ENCODE results near the gene FASTKD2.

The FASTKD2 gene

GRCh38 chr2:206774871-206775270, 9.5 kb downstream of the FASTKD2 start:
- no peak overlapping the region for H3K27ac Mint-ChIP-seq

GRCh38 chr2:206776432-206776831, 11.0 kb downstream of the FASTKD2 start:
- Mint-ChIP-seq H3K36me3 (peaks cover 88% of the 10 kb centered on the region), H3K27ac (no peak overlapping the region), H3K9me3 (peaks cover 15% of the 10 kb centered on the region), H3K27me3 (no peaks in the 10 kb centered on the region), H3K4me3 (no peak overlapping the region), H3K4me1 (peaks cover 45% of the 10 kb centered on the region)
- ATAC-seq, result no peak

More at GRCh38 chr2:206774871-206775270, 9.5 kb downstream of the FASTKD2 start:
- peaks cover 11% of the 10 kb centered on the region for H3K9me3 Mint-ChIP-seq
- peaks cover 75% of the 10 kb centered on the region for H3K36me3 Mint-ChIP-seq
- no peak overlapping the region for H3K4me3 Mint-ChIP-seq
- no peaks in the 10 kb centered on the region for H3K27me3 Mint-ChIP-seq
- H3K4me1 Mint-ChIP-seq, result peaks cover 45% of the 10 kb centered on the region
- no peak for ATAC-seq

- ATAC-seq, result no peak
- H3K4me1 Mint-ChIP-seq, result peaks cover 42% of the 10 kb centered on the region
- H3K27ac Mint-ChIP-seq, result no peak overlapping the region
- H3K9me3 Mint-ChIP-seq, result peaks cover 15% of the 10 kb centered on the region
- H3K27me3 Mint-ChIP-seq, result no peaks in the 10 kb centered on the region
- peaks cover 92% of the 10 kb centered on the region for H3K36me3 Mint-ChIP-seq
- H3K4me3 Mint-ChIP-seq, result no peak overlapping the region
Measured at GRCh38 chr2:206780671-206781070, 15.3 kb downstream of the FASTKD2 start.

GRCh38 chr2:206783718-206784117, 18.3 kb downstream of the FASTKD2 start:
- H3K27ac Mint-ChIP-seq, result no peak overlapping the region
- H3K36me3 Mint-ChIP-seq, result peaks cover 83% of the 10 kb centered on the region
- no peaks in the 10 kb centered on the region for H3K27me3 Mint-ChIP-seq
- H3K4me3 Mint-ChIP-seq, result no peak overlapping the region
- H3K9me3 Mint-ChIP-seq, result peaks cover 13% of the 10 kb centered on the region
- ATAC-seq, result no peak
- peaks cover 25% of the 10 kb centered on the region for H3K4me1 Mint-ChIP-seq

- H3K36me3 Mint-ChIP-seq, result peaks cover 79% of the 10 kb centered on the region
- peak overlapping the region; percentile 8 for H3K27ac Mint-ChIP-seq
- ATAC-seq, result no peak
Measured at GRCh38 chr2:206784559-206785353, 19.4 kb downstream of the FASTKD2 start.

GRCh38 chr2:206790311-206790935, 25.0 kb downstream of the FASTKD2 start:
- no peaks in the 10 kb centered on the region for H3K9me3 Mint-ChIP-seq
- no peaks in the 10 kb centered on the region for H3K4me1 Mint-ChIP-seq
- ATAC-seq, result no peak
- H3K27ac Mint-ChIP-seq, result no peak overlapping the region
- peaks cover 57% of the 10 kb centered on the region for H3K36me3 Mint-ChIP-seq
- no peak overlapping the region for H3K4me3 Mint-ChIP-seq
- H3K27me3 Mint-ChIP-seq, result no peaks in the 10 kb centered on the region

More at GRCh38 chr2:206784559-206785353, 19.4 kb downstream of the FASTKD2 start:
- Mint-ChIP-seq H3K4me1 (peaks cover 17% of the 10 kb centered on the region), H3K27me3 (no peaks in the 10 kb centered on the region), H3K9me3 (peaks cover 5% of the 10 kb centered on the region), H3K4me3 (no peak overlapping the region)

- no peak overlapping the region for H3K4me3 Mint-ChIP-seq
- peaks cover under 1% of the 10 kb centered on the region for H3K4me1 Mint-ChIP-seq
- H3K27ac Mint-ChIP-seq, result no peak overlapping the region
- H3K36me3 Mint-ChIP-seq, result peaks cover 45% of the 10 kb centered on the region
- ATAC-seq, result no peak
- no peaks in the 10 kb centered on the region for H3K27me3 Mint-ChIP-seq
- H3K9me3 Mint-ChIP-seq, result no peaks in the 10 kb centered on the region
Measured at GRCh38 chr2:206792645-206793044, 27.2 kb downstream of the FASTKD2 start.

- no peak overlapping the region for H3K4me3 Mint-ChIP-seq
- no peak for ATAC-seq
- no peaks in the 10 kb centered on the region for H3K9me3 Mint-ChIP-seq
- H3K4me1 Mint-ChIP-seq, result peaks cover 16% of the 10 kb centered on the region
- H3K27me3 Mint-ChIP-seq, result no peaks in the 10 kb centered on the region
- no peak overlapping the region for H3K27ac Mint-ChIP-seq
- peaks cover 15% of the 10 kb centered on the region for H3K36me3 Mint-ChIP-seq
Measured at GRCh38 chr2:206797376-206797775, 32.0 kb downstream of the FASTKD2 start.

- H3K27me3 Mint-ChIP-seq, result no peaks in the 10 kb centered on the region
Measured at GRCh38 chr2:206798000-206798399, 32.6 kb downstream of the FASTKD2 start.

GRCh38 chr2:206799083-206799482, 33.7 kb downstream of the FASTKD2 start:
- H3K27me3 Mint-ChIP-seq, result no peaks in the 10 kb centered on the region
- peaks cover 12% of the 10 kb centered on the region for H3K36me3 Mint-ChIP-seq
- no peaks in the 10 kb centered on the region for H3K9me3 Mint-ChIP-seq
- no peak for ATAC-seq
- H3K4me1 Mint-ChIP-seq, result peaks cover 16% of the 10 kb centered on the region
- no peak overlapping the region for H3K27ac Mint-ChIP-seq
- no peak overlapping the region for H3K4me3 Mint-ChIP-seq

More at GRCh38 chr2:206798000-206798399, 32.6 kb downstream of the FASTKD2 start:
- ATAC-seq, result peak; percentile 67
- H3K4me3 Mint-ChIP-seq, result no peak overlapping the region
- H3K9me3 Mint-ChIP-seq, result no peaks in the 10 kb centered on the region
- H3K4me1 Mint-ChIP-seq, result peaks cover 16% of the 10 kb centered on the region
- H3K27ac Mint-ChIP-seq, result peak overlapping the region; percentile 9
- peaks cover 12% of the 10 kb centered on the region for H3K36me3 Mint-ChIP-seq

- no peaks in the 10 kb centered on the region for H3K9me3 Mint-ChIP-seq
- H3K4me1 Mint-ChIP-seq, result peaks cover 16% of the 10 kb centered on the region
- H3K36me3 Mint-ChIP-seq, result peaks cover 12% of the 10 kb centered on the region
- peak overlapping the region; percentile 55 for H3K27ac Mint-ChIP-seq
- no peaks in the 10 kb centered on the region for H3K27me3 Mint-ChIP-seq
- H3K4me3 Mint-ChIP-seq, result peak overlapping the region; percentile 51
- ATAC-seq, result peak; percentile 53
Measured at GRCh38 chr2:206800506-206801417, 35.4 kb downstream of the FASTKD2 start.

GRCh38 chr2:206801418-206802189, 36.2 kb downstream of the FASTKD2 start:
- peaks cover 16% of the 10 kb centered on the region for H3K4me1 Mint-ChIP-seq
- no peak overlapping the region for H3K27ac Mint-ChIP-seq
- no peak for ATAC-seq
- H3K4me3 Mint-ChIP-seq, result no peak overlapping the region
- peaks cover 9% of the 10 kb centered on the region for H3K36me3 Mint-ChIP-seq
- no peaks in the 10 kb centered on the region for H3K9me3 Mint-ChIP-seq
- H3K27me3 Mint-ChIP-seq, result no peaks in the 10 kb centered on the region

GRCh38 chr2:206802654-206803514, 37.5 kb downstream of the FASTKD2 start:
- peaks cover 6% of the 10 kb centered on the region for H3K36me3 Mint-ChIP-seq
- no peak overlapping the region for H3K27ac Mint-ChIP-seq
- H3K4me1 Mint-ChIP-seq, result peaks cover 13% of the 10 kb centered on the region
- H3K4me3 Mint-ChIP-seq, result no peak overlapping the region
- ATAC-seq, result peak; percentile 24
- no peaks in the 10 kb centered on the region for H3K27me3 Mint-ChIP-seq
- no peaks in the 10 kb centered on the region for H3K9me3 Mint-ChIP-seq

GRCh38 chr2:206804326-206804725, 38.9 kb downstream of the FASTKD2 start:
- Mint-ChIP-seq H3K27ac (no peak overlapping the region), H3K27me3 (no peaks in the 10 kb centered on the region), H3K4me3 (no peak overlapping the region), H3K36me3 (peaks cover 6% of the 10 kb centered on the region), H3K4me1 (peaks cover 8% of the 10 kb centered on the region), H3K9me3 (no peaks in the 10 kb centered on the region)
- no peak for ATAC-seq
